DMS114 treated with DMSO at 0.1 percent for 48 hours (cell line): ENCODE data around the gene TSPEAR.

Experiments
- DNase-seq: peaks from one replicate; lab custom pipeline; 2025; ENCODE audit not compliant: unreplicated experiment; lab: John Stamatoyannopoulos, UW

TSPEAR gene

GRCh38 chr21:44723177-44724131, 12.1 kb upstream of the TSPEAR start:
- no peak for DNase-seq

- no peak for DNase-seq
Measured at GRCh38 chr21:44722731-44723130, 11.4 kb upstream of the TSPEAR start.

- no peak for DNase-seq
Measured at GRCh38 chr21:44720170-44720569, 8.8 kb upstream of the TSPEAR start.

DNA sequence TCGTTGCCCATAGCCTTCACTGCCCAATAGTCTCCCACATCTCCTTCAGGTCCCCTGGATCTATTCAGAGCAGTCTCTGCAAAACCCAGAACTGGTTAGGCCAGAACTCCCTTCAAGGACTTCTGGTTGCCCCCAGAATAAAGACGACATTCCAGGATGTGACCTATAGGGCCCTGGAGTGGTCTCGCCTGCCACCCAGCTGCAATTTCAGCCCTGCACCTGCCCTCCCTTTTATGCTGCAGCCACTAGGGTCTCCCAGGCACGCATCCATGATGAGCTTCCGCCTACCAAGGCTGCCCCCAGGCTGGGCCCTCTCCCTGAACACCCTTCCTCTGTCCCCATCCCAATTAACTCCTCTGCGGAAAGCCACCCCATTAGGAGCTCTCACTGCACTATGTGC, 7.2 kb upstream of the TSPEAR start:
- DNase-seq: no peak

- DNase-seq: no peak
Measured at GRCh38 chr21:44718093-44718492, 6.7 kb upstream of the TSPEAR start.

- no peak for DNase-seq
Measured at GRCh38 chr21:44716984-44717383, 5.6 kb upstream of the TSPEAR start.

DNA sequence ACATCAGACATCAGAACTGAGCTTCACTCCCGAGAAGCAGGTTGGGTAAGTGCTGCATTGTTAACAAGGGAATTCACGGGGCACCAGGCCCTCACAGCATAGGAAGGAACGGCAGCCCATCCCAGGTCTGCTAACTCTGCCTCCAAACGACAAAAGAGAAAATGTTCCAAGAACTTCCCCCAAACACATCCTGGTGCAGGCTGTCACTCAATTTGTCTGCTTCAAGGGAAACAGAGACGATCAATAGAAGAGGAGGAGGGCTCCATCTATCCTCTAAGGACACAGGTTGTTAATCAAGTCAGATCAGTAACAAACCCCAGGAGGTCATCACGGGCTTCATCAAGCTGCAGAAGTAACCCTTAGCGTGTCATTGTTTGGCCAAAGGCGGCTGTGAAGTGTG, 3.5 kb upstream of the TSPEAR start:
- no peak for DNase-seq

DNA sequence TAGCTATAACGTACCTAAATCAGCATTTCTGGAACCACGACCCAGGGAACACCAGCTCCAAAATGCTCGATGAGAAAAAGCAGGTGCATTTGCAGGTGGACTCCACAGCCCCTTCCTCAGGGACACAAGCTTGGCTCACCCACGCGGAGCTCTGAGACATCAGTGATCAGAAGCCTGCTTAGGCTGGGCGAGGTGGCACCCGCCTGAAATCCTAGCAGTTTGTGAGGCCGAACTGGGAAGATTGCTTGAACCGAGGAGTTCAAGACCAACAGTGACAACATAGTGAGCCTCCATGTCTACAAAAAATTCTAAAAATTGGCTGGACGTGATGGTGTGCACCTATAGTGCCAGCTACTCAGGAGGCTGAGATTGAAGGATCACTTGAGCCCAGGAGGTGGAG, 2.5 kb upstream of the TSPEAR start:
- no peak for DNase-seq

- DNase-seq: no peak
Measured at GRCh38 chr21:44713130-44713529, 1.8 kb upstream of the TSPEAR start.

DNA sequence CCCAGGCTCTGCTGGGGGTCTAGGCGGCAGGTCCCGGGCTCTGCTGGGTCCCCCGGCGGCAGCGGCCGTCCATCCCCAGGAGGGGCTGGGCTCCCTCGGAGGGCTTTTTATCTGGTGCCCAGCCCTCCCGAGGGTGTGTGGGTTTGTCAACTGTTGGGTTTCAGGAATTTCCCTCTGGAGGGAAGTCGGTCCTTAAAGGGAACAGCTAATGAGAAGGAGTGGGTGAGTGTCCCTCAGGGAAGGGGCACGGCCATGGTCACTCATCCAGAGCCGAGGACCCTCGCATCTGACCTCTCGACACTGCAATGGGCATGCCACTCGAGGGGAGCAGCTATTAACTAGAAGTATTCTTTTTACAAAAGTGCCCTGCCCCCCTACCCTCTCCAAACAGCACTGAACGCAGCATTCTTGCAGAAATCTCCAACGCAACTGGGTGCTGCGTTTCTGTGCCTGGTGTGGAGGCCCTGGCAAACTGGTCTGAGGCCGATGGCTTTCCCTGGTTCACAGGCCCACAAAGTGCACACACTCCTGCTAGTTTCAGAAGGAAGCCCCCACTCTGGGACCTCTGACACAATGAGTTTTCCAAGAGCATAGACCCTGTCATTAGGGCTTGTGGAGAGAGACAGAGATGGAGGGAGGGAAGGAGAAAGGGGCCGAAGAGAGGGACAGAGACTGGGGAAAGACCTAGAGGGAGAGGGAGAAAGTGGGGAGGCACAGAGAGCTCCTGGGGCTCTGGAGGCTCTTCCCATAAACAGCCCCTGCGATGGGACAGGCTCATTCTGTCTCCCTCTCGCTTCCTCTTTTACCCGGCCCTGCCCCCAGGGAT, 1.0 kb upstream of the TSPEAR start:
- DNase-seq: no peak

DNA sequence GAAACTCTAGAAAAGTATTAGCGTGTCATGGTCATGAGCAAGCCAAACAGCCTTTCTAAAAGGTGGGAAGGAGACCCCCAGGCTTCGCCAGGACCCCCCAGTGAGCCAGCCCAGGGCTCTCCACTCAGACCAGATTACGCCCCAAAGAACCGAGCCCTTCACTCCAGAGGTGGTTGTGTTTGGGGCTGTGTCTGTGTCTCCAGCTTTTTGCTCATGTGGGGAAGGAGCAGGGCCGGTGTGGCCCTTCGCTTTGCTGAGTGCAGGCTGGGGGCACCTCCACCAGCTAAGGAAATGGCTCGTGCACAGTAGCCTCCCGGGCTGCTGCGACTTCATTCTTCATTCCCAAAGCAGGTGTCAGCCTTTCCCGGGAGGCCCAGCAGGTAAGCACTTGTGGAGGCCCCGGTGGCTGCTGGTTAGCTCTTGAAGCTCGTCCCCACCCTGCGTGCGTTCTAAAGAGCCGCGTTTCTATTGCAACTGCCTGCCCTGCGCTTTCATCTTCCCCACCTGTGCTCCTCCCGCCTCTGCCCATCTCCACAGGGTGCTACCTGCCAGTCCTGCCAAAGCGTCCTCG, 531 bp downstream of the TSPEAR start:
- no peak for DNase-seq

GRCh38 chr21:44710294-44710665, 1.1 kb downstream of the TSPEAR start:
- no peak for DNase-seq

DNA sequence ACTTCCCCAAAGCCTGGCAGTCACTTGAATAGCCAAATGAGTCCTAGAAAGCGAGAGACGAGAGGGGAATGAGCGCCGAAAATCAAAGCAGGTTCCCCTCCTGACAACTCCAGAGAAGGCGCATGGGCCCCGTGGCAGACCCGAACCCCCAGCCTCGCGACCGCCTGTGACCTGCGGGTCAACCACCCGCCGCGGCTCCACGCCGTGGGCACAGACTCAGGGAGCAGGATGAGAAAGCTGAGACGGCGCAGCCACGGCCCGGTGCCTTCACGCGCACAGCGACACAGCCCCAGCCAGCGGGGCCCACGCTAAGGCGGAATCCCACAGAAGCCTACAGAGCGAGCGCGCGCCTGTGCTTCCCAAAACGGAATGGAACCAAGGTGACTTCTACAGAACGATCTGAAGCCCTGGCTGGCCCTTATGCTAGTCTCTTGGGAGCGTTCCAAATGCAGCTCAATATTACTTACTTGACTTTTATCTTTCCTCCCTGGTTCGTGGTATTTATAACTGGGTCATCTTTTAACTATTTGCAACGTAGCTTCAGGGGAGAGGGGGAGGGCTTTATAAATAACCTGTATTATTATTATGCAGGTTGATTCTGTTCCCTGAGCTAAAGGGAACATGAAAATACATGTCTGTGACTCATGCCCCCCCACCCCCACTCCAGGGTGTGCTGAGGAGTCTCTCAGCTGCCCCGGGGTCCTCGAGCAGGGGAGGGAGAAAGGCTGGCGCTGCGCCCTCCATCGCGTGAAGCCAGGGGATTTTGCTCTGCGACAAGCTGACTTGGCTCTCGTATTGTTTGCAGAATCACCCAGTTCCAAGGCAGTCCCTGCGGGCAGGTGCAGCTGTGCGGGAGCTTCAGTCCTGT, 1.7 kb downstream of the TSPEAR start:
- DNase-seq: no peak

- no peak for DNase-seq
Measured at GRCh38 chr21:44708866-44709425, 2.4 kb downstream of the TSPEAR start.

- no peak for DNase-seq
Measured at GRCh38 chr21:44708213-44708865, 3.0 kb downstream of the TSPEAR start.

- no peak for DNase-seq
Measured at GRCh38 chr21:44706706-44707581, 4.4 kb downstream of the TSPEAR start.

GRCh38 chr21:44706026-44706705, 5.2 kb downstream of the TSPEAR start:
- DNase-seq: no peak

GRCh38 chr21:44704636-44705001, 6.8 kb downstream of the TSPEAR start:
- no peak for DNase-seq
